Measurements from ENCODE around the gene SPHK2. TPM values are rescaled to one million over a fixed set of nuclear protein-coding genes. Genes with fewer than 3 reads are reported as not detected.

The SPHK2 gene
- total RNA-seq, 1 donor = 7.8 TPM

DNA sequence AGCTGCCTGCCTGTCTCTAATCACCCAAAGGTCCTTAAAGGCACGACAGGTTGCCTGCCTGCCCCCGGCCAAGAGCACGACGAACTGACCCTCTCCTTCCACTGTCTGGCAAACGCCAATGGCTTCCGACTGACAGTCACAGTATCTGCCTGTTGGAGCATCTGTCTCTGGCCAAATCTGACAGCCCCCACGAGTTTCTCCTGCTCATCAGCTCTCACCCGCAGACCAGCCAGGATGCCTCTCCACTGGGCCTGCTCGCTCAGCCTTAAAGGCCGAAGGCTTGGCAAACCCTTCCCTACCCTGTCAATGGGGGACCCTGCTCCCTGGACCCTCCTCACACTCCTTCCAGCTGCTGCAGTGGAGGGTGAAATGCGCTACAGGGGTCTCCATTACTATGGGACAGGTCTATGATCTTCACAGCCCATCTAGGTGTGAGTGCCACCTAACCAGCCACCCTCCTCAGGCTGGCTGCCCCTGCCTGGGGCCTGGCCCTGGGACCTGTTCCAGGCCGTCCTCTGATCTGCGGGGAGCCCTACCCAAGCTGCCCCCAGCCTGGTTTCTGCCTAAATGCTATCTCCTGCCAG, 5.4 kb upstream of the SPHK2 start:
- TF ChIP-seq CTCF (IDR thresholded peaks at IDR 0.05; ENCODE audit: insufficient read depth, low read depth, low read length) = no peak
- DNase-seq (ENCODE audit: low read depth) = no peak
- no peak overlapping the region for H3K4me3 ChIP-seq (ENCODE audit: low read depth, low read length)

DNA sequence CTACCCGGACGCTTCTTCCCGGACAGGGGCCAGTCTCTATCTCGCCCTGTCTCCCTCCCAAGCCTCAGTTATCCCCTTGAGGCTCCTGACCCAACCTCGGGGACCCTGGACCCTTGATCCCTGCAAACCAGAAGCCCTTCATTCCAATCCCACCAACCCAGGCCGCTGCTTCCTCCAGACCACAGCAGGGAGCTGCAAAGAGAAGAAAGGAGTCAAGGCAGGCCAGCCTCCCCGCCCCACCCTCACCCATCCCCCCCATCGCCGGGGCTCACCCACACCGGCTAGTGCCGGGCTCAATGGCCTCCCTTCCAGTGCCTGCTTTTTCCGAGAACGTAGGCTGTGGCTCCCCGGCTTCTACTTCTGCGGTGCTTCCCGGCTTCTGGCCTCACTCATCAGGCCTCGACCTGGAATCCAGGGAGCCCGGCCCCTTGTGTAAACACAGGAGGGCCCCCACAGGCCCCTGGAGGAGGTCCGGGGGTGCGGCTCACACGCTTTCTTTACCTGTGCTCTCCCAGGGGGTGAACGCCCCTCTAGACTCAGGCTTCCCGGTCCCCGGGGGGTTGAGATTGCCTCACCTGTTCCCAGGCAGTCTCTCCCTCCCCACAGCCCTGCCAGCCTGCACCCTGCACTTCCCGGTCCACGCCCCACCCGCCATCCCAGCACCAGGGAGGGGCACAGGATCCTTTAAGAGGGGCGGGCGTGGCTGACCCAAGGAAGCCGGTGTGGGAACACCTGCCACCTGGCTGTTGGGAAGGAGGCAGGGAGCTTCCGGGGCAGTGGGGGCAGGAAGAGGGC, 4.7 kb upstream of the SPHK2 start, which contains the start of gene FAM83E:
Gene FAM83E (minus strand): TSS at position 641 of the 795 bp plus-strand sequence. CDS start 1,704 bp downstream, outside the sequence.
- H3K4me3 ChIP-seq (ENCODE audit: low read depth, low read length) = no peak within 1 kb of the TSS
- no peak for TF ChIP-seq CTCF (IDR thresholded peaks at IDR 0.05; ENCODE audit: insufficient read depth, low read depth, low read length)
- DNase-seq (ENCODE audit: low read depth) = no peak

- DNase-seq (ENCODE audit: low read depth) = no peak
- no peak overlapping the region for H3K4me3 ChIP-seq (ENCODE audit: low read depth, low read length)
- no peak for TF ChIP-seq CTCF (IDR thresholded peaks at IDR 0.05; ENCODE audit: insufficient read depth, low read depth, low read length)
Observed at GRCh38 chr19:48615231-48616040, 3.9 kb upstream of the SPHK2 start.

DNA sequence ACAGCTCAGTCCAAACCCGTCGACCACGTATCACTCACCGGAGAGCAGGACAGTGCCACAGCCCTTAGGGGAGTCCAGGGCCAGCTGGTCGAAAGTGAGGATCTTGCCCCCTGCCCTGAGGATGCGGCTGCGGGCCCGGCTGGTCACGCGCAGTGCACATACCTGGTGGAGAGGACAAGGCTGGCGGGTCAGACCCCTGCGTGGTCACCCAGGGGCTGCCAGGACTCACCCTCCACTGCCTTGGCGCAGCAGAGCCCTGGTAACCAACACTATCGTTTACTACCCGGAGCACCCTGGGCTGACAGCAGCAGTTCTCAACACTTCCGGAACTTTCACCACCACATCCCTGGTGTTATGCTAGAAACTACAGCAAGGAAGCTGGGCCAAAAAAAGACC, 3.3 kb upstream of the SPHK2 start:
- no peak overlapping the region for H3K4me3 ChIP-seq (ENCODE audit: low read depth, low read length)
- DNase-seq (ENCODE audit: low read depth) = no peak
- no peak for TF ChIP-seq CTCF (IDR thresholded peaks at IDR 0.05; ENCODE audit: insufficient read depth, low read depth, low read length)

- TF ChIP-seq CTCF (IDR thresholded peaks at IDR 0.05; ENCODE audit: insufficient read depth, low read depth, low read length) = no peak
- DNase-seq (ENCODE audit: low read depth) = no peak
- peak overlapping the region; percentile 93 for H3K4me3 ChIP-seq (ENCODE audit: low read depth, low read length)
Observed at GRCh38 chr19:48616491-48617056, 2.7 kb upstream of the SPHK2 start.

DNA sequence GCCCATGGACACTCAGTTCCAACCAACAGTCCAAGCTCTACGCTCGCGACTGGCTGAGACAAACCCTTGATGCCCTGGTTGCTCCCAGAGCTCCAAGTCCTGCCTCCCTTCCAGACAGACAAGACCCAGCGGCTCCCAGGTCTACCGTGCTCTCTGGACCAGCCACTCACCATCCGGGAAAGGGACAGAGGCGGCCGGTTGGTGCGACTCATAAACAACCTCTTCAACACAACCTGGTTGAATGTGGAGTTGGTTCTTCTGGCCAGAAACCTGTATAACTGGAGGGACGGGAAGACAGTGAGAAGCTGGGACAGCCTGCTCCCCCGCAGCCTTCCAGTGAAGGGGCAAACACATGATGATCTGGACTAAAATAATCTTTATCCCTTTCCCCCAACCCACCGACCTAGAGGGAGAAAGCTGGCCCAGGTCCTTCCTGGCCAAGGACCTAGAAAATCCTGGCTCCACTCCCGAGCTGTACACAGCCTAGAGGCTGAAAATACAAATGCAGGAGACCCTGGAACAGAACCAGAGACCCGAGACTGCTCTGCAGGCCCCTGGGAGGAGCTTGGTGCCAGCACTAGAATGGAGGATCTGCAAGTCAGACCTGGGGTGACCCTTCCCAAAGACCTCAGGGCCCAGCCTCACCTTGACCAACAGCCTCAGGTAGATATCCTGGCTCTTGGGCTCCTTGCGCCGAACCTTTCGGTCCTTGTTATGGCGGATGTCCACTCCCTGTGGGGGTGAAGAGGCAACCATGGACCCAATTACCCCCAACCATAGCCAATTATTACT, 2.0 kb upstream of the SPHK2 start:
- DNase-seq (ENCODE audit: low read depth) = no peak
- no peak for TF ChIP-seq CTCF (IDR thresholded peaks at IDR 0.05; ENCODE audit: insufficient read depth, low read depth, low read length)
- H3K4me3 ChIP-seq (ENCODE audit: low read depth, low read length) = peak overlapping the region; percentile 93
